SK-N-MC (cell line): ENCODE results near the gene SHISA9.

Source experiments
- DNase-seq: peaks from one replicate; pipeline ENCODE4 v3.0.0-alpha.2; 2011; ENCODE audit warnings: low read depth, low spot score
- H3K27ac ChIP-seq: fragments of 200-600 bp; sonication (generic); 2 replicates; pipeline ENCODE4 v1.5.1; 2016; ENCODE audit warnings: mixed run types
- H3K36me3 ChIP-seq: fragments of 200-600 bp; sonication (generic); 2 replicates; pipeline ENCODE4 v1.6.1; 2017; ENCODE audit warnings: antibody characterized with exemption, low read length, mixed read lengths; ENCODE audit not compliant: insufficient read depth
- H3K4me3 ChIP-seq: fragments of 200-600 bp; sonication (generic); 2 replicates; pipeline ENCODE4 v1.5.1; 2016
- H3K9ac ChIP-seq: fragments of 200-600 bp; sonication (generic); 2 replicates; pipeline ENCODE4 v1.8.0; 2017; ENCODE audit warnings: mixed run types, mixed read lengths; ENCODE audit not compliant: insufficient read length
- H3K9me3 ChIP-seq: fragments of 200-600 bp; sonication (generic); 2 replicates; pipeline ENCODE4 v1.6.1; 2017; ENCODE audit warnings: low read depth, mild to moderate bottlenecking, antibody characterized with exemption, low read length, moderate library complexity, mixed read lengths
- EZH2 ChIP-seq: fragments of 200-600 bp; sonication (generic); IDR thresholded peaks from one replicate; pipeline ENCODE4 v1.6.1; 2017; ENCODE audit warnings: antibody characterized with exemption
- FOXP2 ChIP-seq: optimal IDR thresholded peaks from 2 replicates; pipeline ENCODE3; 2011; ENCODE audit warnings: mild to moderate bottlenecking, moderate library complexity; ENCODE audit not compliant: insufficient read depth; ENCODE audit errors: extremely low read length, control extremely low read depth
- POLR2AphosphoS5 ChIP-seq: IDR thresholded peaks from 2 replicates; pipeline ENCODE4 v1.6.1; 2012; ENCODE audit warnings: mild to moderate bottlenecking, low read depth, low read length, borderline replicate concordance

SHISA9 gene

DNA sequence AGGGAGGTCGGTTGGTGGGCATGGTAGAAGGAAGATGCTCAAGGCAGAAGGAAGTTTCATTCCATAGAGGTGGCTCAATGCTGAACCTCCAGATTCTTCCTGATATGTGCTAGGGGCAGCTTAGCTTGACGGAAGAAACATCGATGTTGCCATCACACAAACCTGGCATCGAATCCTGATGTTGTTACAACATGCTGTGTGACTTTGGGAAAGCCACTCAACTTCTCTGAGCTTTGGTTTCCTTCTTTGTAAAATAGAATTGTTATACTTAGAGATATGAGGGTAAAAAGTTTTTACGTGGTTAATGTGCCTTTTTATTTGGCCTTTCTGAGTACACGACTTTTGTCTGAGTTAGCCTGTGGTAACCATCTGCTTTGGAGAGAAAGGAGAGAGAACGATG lies 287.9 kb downstream of the SHISA9 start:
- no peak for TF ChIP-seq FOXP2
- TF ChIP-seq POLR2AphosphoS5, result no peak
- DNase-seq, result no peak
- H3K4me3 ChIP-seq, result no peak overlapping the region
- no peaks in the 10 kb centered on the region for H3K9me3 ChIP-seq
- H3K9ac ChIP-seq, result no peak overlapping the region
- no peaks in the 10 kb centered on the region for H3K36me3 ChIP-seq
- H3K27ac ChIP-seq, result no peak overlapping the region

DNA sequence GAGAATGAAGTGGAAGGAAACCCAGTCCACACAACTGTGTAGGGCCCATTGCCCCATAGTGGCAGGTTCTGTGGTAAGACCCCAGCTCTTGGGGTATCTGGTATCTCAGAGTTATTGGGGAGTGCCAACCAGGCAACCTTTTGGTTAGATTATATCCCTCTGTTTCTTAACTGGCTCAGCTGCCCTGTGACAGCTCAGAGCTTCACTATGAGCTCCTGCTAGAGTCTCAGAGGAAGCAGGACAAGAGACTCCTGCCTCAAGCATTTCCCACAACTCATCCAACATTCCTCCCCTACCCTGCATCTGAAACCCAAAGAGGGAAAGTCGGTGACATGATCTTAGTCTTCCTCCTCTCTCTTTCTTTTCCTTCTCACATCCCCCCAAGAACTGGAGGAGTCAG lies 292.3 kb downstream of the SHISA9 start:
- H3K4me3 ChIP-seq, result no peak overlapping the region
- no peak for DNase-seq
- no peaks in the 10 kb centered on the region for H3K36me3 ChIP-seq
- H3K27ac ChIP-seq, result no peak overlapping the region
- no peaks in the 10 kb centered on the region for H3K9me3 ChIP-seq
- TF ChIP-seq EZH2, result no peak
- TF ChIP-seq FOXP2, result no peak
- TF ChIP-seq POLR2AphosphoS5, result no peak
- H3K9ac ChIP-seq, result no peak overlapping the region

DNA sequence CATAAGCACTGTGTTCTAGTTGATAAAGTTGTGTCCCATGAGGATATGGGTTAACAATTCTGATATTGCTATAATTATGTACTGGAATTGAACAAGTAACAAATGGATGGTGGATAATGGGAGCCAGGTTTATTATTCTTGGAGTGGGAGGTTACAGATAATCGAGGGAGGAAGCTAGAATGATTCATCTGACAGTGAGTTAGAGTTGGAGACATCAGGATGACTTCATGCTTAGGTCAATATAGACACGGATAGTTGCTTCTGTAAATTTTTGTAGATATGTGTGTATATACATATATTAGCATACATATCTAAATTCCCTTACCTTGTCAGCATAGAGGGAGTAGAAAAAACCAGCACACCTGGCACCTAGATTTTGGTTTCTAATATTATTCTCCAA lies 293.4 kb downstream of the SHISA9 start:
- TF ChIP-seq POLR2AphosphoS5, result no peak
- no peak for TF ChIP-seq FOXP2
- no peak for TF ChIP-seq EZH2
- no peak for DNase-seq
- no peaks in the 10 kb centered on the region for H3K36me3 ChIP-seq
- no peak overlapping the region for H3K9ac ChIP-seq
- H3K4me3 ChIP-seq, result no peak overlapping the region
- no peak overlapping the region for H3K27ac ChIP-seq
- no peaks in the 10 kb centered on the region for H3K9me3 ChIP-seq

DNA sequence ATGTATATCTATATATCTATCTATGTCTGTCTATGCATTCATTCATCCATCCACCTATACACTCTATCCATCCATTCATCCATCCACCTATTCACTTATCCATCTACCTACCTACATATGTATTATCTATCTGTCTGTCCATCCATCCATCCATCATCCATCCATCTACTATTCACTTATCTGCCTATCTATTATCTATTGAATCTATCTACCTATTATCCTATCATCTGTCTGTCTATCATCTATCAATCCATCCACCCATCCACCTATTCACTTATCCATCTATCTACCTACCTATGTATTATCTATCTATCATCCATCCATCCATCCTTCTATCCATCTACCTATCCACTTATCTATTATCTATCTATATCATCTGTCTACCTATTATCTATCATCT lies 302.3 kb downstream of the SHISA9 start:
- Histone ChIP-seq H3K9ac (no peak overlapping the region), H3K4me3 (no peak overlapping the region), H3K27ac (no peak overlapping the region), H3K9me3 (no peaks in the 10 kb centered on the region), H3K36me3 (no peaks in the 10 kb centered on the region)
- TF ChIP-seq EZH2 (no peak), FOXP2 (no peak), POLR2AphosphoS5 (no peak)
- DNase-seq, result no peak

DNA sequence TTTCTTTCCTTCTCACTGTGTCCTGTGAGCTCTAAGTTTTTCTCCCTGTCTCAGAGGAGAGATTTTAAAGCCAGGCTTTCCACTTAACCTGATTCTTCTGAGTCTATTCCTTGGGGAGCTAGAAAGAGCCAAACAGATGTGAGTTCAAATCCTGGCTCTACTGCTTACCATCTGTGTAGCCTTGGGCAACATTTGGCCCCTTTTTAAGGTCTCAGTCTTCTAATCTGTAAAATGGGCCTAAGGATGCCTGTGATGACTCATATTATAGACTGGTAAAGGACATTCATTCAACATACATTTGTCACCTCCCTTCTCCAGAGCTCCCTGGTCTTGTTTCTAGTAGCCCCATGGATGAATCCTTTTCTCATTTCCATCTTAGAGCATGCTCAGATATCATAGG lies 304.0 kb downstream of the SHISA9 start:
- DNase-seq, result no peak

DNA sequence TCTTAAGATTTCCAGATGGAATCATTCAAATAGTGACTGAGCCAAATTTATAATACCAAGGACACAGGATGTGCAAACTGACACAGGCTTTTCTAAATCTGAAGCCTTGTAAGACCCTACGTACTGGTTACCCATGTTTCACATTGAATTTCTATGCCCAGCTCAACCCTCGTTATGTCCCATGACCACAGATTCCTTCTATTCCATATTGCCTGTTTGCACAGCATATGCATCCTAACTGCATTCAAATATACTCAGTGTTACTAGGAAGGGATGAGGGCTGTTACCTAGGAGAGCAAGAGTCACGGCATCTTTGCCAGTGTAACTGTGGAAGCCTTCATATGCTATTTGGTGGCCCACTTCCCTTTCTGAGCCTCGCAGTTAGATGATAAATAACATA lies 305.2 kb downstream of the SHISA9 start:
- H3K9ac ChIP-seq, result no peak overlapping the region
- H3K4me3 ChIP-seq, result no peak overlapping the region
- no peak for DNase-seq
- no peak for TF ChIP-seq FOXP2
- no peak for TF ChIP-seq POLR2AphosphoS5
- no peak for TF ChIP-seq EZH2
- no peaks in the 10 kb centered on the region for H3K9me3 ChIP-seq
- no peaks in the 10 kb centered on the region for H3K36me3 ChIP-seq
- H3K27ac ChIP-seq, result no peak overlapping the region

More for the DNA sequence above, 304.0 kb downstream of the SHISA9 start:
- Histone ChIP-seq H3K27ac (no peak overlapping the region), H3K9ac (no peak overlapping the region), H3K36me3 (no peaks in the 10 kb centered on the region), H3K4me3 (no peak overlapping the region), H3K9me3 (no peaks in the 10 kb centered on the region)
- TF ChIP-seq EZH2 (no peak), FOXP2 (no peak), POLR2AphosphoS5 (no peak)

DNA sequence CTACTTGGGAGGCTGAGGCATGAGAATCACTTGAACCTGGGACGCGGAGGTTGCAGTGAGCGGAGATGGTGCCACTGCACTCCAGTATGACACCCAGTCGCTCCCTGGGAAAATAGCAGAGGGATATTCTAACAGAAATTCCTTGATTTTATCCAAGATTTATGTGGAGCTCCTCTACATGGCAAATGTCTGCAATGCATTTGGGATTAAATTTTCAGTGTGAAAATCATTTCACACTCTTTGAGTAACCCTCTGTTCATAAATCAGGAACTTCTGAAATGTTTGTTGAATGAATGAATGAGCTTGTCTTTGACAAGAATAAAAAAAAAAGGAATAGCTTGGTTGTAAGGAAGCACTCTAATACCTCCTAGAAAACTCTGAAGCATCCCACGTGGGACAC lies 305.8 kb downstream of the SHISA9 start:
- Histone ChIP-seq H3K4me3 (no peak overlapping the region), H3K9me3 (no peaks in the 10 kb centered on the region), H3K36me3 (no peaks in the 10 kb centered on the region), H3K9ac (no peak overlapping the region), H3K27ac (no peak overlapping the region)
- TF ChIP-seq FOXP2 (no peak), EZH2 (no peak), POLR2AphosphoS5 (no peak)
- DNase-seq, result no peak

DNA sequence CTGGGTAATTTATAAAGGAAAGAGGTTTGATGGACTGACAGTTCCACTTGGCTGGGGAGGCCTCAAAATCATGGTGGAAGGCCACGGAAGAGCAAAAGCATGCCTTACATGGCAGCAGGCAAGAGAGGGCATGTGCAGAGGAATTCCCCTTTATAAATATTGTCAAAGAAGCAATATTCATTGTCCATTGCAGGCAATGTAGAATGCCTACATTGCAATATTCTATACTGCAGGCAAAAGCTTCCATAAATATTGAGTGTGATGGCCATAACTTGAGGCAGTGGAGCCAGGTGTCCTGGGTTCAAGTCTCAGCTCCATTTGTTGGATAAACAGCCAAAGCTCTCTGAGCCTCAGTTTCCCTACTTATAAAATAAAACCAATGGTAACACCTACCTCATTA lies 322.3 kb downstream of the SHISA9 start:
- Histone ChIP-seq H3K27ac (no peak overlapping the region), H3K36me3 (no peaks in the 10 kb centered on the region), H3K9ac (no peak overlapping the region), H3K9me3 (no peaks in the 10 kb centered on the region), H3K4me3 (no peak overlapping the region)
- no peak for TF ChIP-seq POLR2AphosphoS5
- no peak for TF ChIP-seq FOXP2
- no peak for TF ChIP-seq EZH2
- no peak for DNase-seq

DNA sequence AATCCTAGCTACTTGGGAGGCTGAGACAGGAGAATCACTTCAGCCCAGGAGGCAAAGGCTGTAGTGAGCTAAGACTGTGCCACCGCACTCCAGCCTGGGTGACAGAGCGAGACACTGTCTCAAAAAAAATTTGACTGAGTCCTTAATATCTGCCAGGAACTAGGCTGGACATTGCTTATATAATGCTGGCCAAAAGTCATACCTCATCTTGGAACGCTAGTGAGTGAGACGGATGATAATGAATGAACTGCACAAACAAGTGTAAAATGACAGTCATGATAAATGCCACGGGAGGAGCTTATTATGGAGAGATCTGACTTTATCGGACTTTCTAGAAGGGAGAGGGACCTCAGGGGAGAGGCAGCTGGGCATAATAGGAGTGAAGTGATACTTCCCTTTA lies 327.6 kb downstream of the SHISA9 start:
- Histone ChIP-seq H3K9ac (no peak overlapping the region), H3K27ac (no peak overlapping the region), H3K36me3 (no peaks in the 10 kb centered on the region), H3K9me3 (no peaks in the 10 kb centered on the region), H3K4me3 (no peak overlapping the region)
- DNase-seq, result no peak
- TF ChIP-seq FOXP2 (no peak), EZH2 (no peak), POLR2AphosphoS5 (no peak)
